ENCODE measurements around the gene ABCA8. TPM values are rescaled to one million over a fixed set of nuclear protein-coding genes. Genes with fewer than 3 reads are reported as not detected.

ABCA8 gene
- total RNA-seq, 1 donor from 2014 or later, result 2.6 TPM

DNA sequence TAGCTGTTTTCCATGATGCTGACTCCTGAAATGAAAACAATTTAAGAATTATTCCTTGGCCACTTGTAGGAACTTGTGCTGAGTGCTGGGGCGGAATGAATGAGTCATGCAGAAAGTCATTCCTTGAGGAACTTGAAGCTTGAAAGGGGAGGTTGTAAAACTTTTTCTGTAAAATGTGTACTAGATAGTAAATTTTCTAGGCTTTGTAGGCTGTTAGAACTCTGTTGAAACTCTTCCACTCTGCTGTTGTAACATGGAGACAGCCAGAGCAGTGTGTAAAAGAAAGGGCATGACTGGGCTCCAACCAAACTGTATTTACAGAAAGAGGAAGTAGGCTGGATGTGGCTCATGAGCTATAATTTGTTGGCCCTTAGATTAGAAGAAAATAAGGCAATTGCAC, 46.1 kb downstream of the ABCA8 start:
- H3K4me3 Mint-ChIP-seq, result no peak overlapping the region
- peak overlapping the region; percentile 84 for H3K27ac Mint-ChIP-seq
- TF ChIP-seq CTCF (IDR thresholded peaks at IDR 0.05; ENCODE audit: unreplicated experiment), result no peak
- DNase-seq (ENCODE audit: low spot score in 2 of 2, unreplicated experiment in 2 of 2), result no peak
- H3K4me1 Mint-ChIP-seq, result peaks cover 6% of the 10 kb centered on the region
- no peaks in the 10 kb centered on the region for H3K27me3 Mint-ChIP-seq (ENCODE audit: low read depth)
- peaks cover 23% of the 10 kb centered on the region for H3K9me3 Mint-ChIP-seq
- H3K36me3 Mint-ChIP-seq, result peaks cover 3% of the 10 kb centered on the region

GRCh38 chr17:68908045-68908444, 47.1 kb downstream of the ABCA8 start:
- H3K36me3 Mint-ChIP-seq, result peaks cover 2% of the 10 kb centered on the region

GRCh38 chr17:68906638-68907037, 48.6 kb downstream of the ABCA8 start:
- H3K27ac Mint-ChIP-seq, result no peak overlapping the region
- peaks cover 3% of the 10 kb centered on the region for H3K27me3 Mint-ChIP-seq (ENCODE audit: low read depth)
- peak; percentile 48 for TF ChIP-seq CTCF (IDR thresholded peaks at IDR 0.05; ENCODE audit: unreplicated experiment)
- peaks cover 6% of the 10 kb centered on the region for H3K4me1 Mint-ChIP-seq
- H3K9me3 Mint-ChIP-seq, result peaks cover under 1% of the 10 kb centered on the region
- no peak for DNase-seq (ENCODE audit: low spot score in 2 of 2, unreplicated experiment in 2 of 2)
- H3K4me3 Mint-ChIP-seq, result no peak overlapping the region
- no peaks in the 10 kb centered on the region for H3K36me3 Mint-ChIP-seq

More at GRCh38 chr17:68908045-68908444, 47.1 kb downstream of the ABCA8 start:
- Mint-ChIP-seq H3K9me3 (peaks cover 13% of the 10 kb centered on the region), H3K27me3 (ENCODE audit: low read depth) (peaks cover 3% of the 10 kb centered on the region), H3K4me1 (peaks cover 6% of the 10 kb centered on the region), H3K4me3 (no peak overlapping the region), H3K27ac (no peak overlapping the region)
- DNase-seq (ENCODE audit: low spot score in 2 of 2, unreplicated experiment in 2 of 2), result no peak
- TF ChIP-seq CTCF (IDR thresholded peaks at IDR 0.05; ENCODE audit: unreplicated experiment), result no peak

DNA sequence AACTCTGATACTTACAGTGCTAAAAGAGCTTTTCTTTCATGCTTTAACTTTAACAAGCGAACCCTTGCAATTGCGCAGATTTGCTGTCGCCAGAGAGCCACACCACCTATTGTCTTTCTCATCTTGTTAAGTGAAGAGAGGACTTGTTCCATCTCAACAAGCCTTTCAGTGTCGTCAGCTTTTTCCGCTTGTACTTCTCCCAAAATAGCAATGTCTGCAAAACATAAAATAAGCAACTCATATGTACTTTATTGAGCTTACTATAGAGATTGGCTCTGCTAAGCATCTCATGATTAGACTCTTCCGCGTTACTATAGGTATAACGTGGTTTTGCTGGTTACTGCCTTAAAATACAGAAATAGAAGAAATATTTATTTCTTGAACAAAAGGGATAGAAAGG, 51.9 kb downstream of the ABCA8 start:
- H3K27ac Mint-ChIP-seq, result no peak overlapping the region
- no peak for TF ChIP-seq CTCF (IDR thresholded peaks at IDR 0.05; ENCODE audit: unreplicated experiment)
- peaks cover 3% of the 10 kb centered on the region for H3K27me3 Mint-ChIP-seq (ENCODE audit: low read depth)
- H3K4me1 Mint-ChIP-seq, result no peaks in the 10 kb centered on the region
- DNase-seq (ENCODE audit: low spot score in 2 of 2, unreplicated experiment in 2 of 2), result no peak
- H3K9me3 Mint-ChIP-seq, result peaks cover 15% of the 10 kb centered on the region
- H3K36me3 Mint-ChIP-seq, result no peaks in the 10 kb centered on the region
- no peak overlapping the region for H3K4me3 Mint-ChIP-seq

- Mint-ChIP-seq H3K27me3 (ENCODE audit: low read depth) (peaks cover 3% of the 10 kb centered on the region), H3K4me3 (no peak overlapping the region), H3K27ac (no peak overlapping the region), H3K36me3 (no peaks in the 10 kb centered on the region), H3K9me3 (peaks cover 26% of the 10 kb centered on the region), H3K4me1 (no peaks in the 10 kb centered on the region)
- DNase-seq (ENCODE audit: low spot score in 2 of 2, unreplicated experiment in 2 of 2), result no peak
- no peak for TF ChIP-seq CTCF (IDR thresholded peaks at IDR 0.05; ENCODE audit: unreplicated experiment)
Observed at GRCh38 chr17:68897557-68897956, 57.6 kb downstream of the ABCA8 start.

DNA sequence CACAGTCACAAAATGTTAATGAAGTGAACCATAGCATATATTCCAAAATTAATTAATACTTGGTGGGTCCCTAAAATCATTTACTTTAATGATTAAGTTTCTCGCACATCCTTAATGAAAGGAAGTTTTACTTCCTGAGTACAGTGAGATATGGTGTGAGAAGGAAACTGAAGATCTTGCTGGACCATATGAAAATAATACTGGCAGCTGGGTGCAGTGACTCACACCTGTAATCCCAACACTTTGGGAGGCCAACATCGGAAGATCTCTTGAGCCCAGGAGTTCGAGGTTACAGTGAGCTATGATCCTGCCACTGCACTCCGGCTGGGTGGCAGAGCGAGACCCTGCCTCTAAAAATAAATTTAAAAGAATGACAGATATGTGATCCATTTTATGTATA, 62.5 kb downstream of the ABCA8 start:
- Mint-ChIP-seq H3K4me1 (no peaks in the 10 kb centered on the region), H3K36me3 (no peaks in the 10 kb centered on the region), H3K9me3 (peaks cover 8% of the 10 kb centered on the region), H3K4me3 (no peak overlapping the region), H3K27ac (no peak overlapping the region), H3K27me3 (ENCODE audit: low read depth) (peaks cover 18% of the 10 kb centered on the region)
- TF ChIP-seq CTCF (IDR thresholded peaks at IDR 0.05; ENCODE audit: unreplicated experiment), result no peak
- no peak for DNase-seq (ENCODE audit: low spot score in 2 of 2, unreplicated experiment in 2 of 2)
